ENCODE measurements around the gene LCE3B.

Gene LCE3B

GRCh38 chr1:152630596-152630995 is 17.0 kb downstream of the LCE3B start:
- Mint-ChIP-seq H3K9me3 (no peaks in the 10 kb centered on the region), H3K4me1 (ENCODE audit: low read depth) (no peaks in the 10 kb centered on the region), H3K36me3 (ENCODE audit: low read depth) (no peaks in the 10 kb centered on the region), H3K27ac (no peak overlapping the region), H3K27me3 (ENCODE audit: low read depth) (peaks cover 25% of the 10 kb centered on the region), H3K4me3 (no peak overlapping the region)

GRCh38 chr1:152640351-152640750 is 26.7 kb downstream of the LCE3B start:
- H3K36me3 Mint-ChIP-seq (ENCODE audit: low read depth) = no peaks in the 10 kb centered on the region
- no peak overlapping the region for H3K27ac Mint-ChIP-seq
- no peaks in the 10 kb centered on the region for H3K9me3 Mint-ChIP-seq
- H3K4me3 Mint-ChIP-seq = no peak overlapping the region
- peaks cover 5% of the 10 kb centered on the region for H3K27me3 Mint-ChIP-seq (ENCODE audit: low read depth)
- H3K4me1 Mint-ChIP-seq (ENCODE audit: low read depth) = no peaks in the 10 kb centered on the region

- Mint-ChIP-seq H3K27ac (no peak overlapping the region), H3K4me3 (no peak overlapping the region), H3K4me1 (ENCODE audit: low read depth) (no peaks in the 10 kb centered on the region), H3K9me3 (no peaks in the 10 kb centered on the region), H3K36me3 (ENCODE audit: low read depth) (no peaks in the 10 kb centered on the region), H3K27me3 (ENCODE audit: low read depth) (peaks cover 11% of the 10 kb centered on the region)
Observed at GRCh38 chr1:152643945-152644344, 30.3 kb downstream of the LCE3B start.

GRCh38 chr1:152645146-152645545 is 31.5 kb downstream of the LCE3B start:
- Mint-ChIP-seq H3K27me3 (ENCODE audit: low read depth) (peaks cover 13% of the 10 kb centered on the region), H3K4me3 (no peak overlapping the region), H3K27ac (no peak overlapping the region), H3K9me3 (no peaks in the 10 kb centered on the region), H3K4me1 (ENCODE audit: low read depth) (no peaks in the 10 kb centered on the region), H3K36me3 (ENCODE audit: low read depth) (no peaks in the 10 kb centered on the region)

- H3K4me1 Mint-ChIP-seq (ENCODE audit: low read depth) = no peaks in the 10 kb centered on the region
- H3K4me3 Mint-ChIP-seq = no peak overlapping the region
- H3K36me3 Mint-ChIP-seq (ENCODE audit: low read depth) = no peaks in the 10 kb centered on the region
- H3K9me3 Mint-ChIP-seq = no peaks in the 10 kb centered on the region
- H3K27ac Mint-ChIP-seq = no peak overlapping the region
- peaks cover 20% of the 10 kb centered on the region for H3K27me3 Mint-ChIP-seq (ENCODE audit: low read depth)
Observed at GRCh38 chr1:152646656-152647055, 33.0 kb downstream of the LCE3B start.

GRCh38 chr1:152654110-152654509 is 40.5 kb downstream of the LCE3B start:
- H3K4me3 Mint-ChIP-seq = no peak overlapping the region
- H3K9me3 Mint-ChIP-seq = no peaks in the 10 kb centered on the region
- H3K36me3 Mint-ChIP-seq (ENCODE audit: low read depth) = no peaks in the 10 kb centered on the region
- H3K4me1 Mint-ChIP-seq (ENCODE audit: low read depth) = no peaks in the 10 kb centered on the region
- H3K27me3 Mint-ChIP-seq (ENCODE audit: low read depth) = peaks cover 9% of the 10 kb centered on the region
- H3K27ac Mint-ChIP-seq = no peak overlapping the region

- Mint-ChIP-seq H3K27ac (no peak overlapping the region), H3K4me1 (ENCODE audit: low read depth) (no peaks in the 10 kb centered on the region), H3K27me3 (ENCODE audit: low read depth) (no peaks in the 10 kb centered on the region), H3K36me3 (ENCODE audit: low read depth) (no peaks in the 10 kb centered on the region), H3K4me3 (no peak overlapping the region), H3K9me3 (no peaks in the 10 kb centered on the region)
Observed at GRCh38 chr1:152656459-152656858, 42.8 kb downstream of the LCE3B start.

GRCh38 chr1:152657677-152658076 is 44.1 kb downstream of the LCE3B start:
- Mint-ChIP-seq H3K27ac (no peak overlapping the region), H3K36me3 (ENCODE audit: low read depth) (no peaks in the 10 kb centered on the region), H3K4me1 (ENCODE audit: low read depth) (no peaks in the 10 kb centered on the region), H3K4me3 (no peak overlapping the region), H3K27me3 (ENCODE audit: low read depth) (peaks cover 2% of the 10 kb centered on the region), H3K9me3 (no peaks in the 10 kb centered on the region)

- H3K4me3 Mint-ChIP-seq = no peak overlapping the region
- H3K36me3 Mint-ChIP-seq (ENCODE audit: low read depth) = no peaks in the 10 kb centered on the region
- no peaks in the 10 kb centered on the region for H3K4me1 Mint-ChIP-seq (ENCODE audit: low read depth)
- peaks cover 4% of the 10 kb centered on the region for H3K27me3 Mint-ChIP-seq (ENCODE audit: low read depth)
- H3K9me3 Mint-ChIP-seq = no peaks in the 10 kb centered on the region
- H3K27ac Mint-ChIP-seq = no peak overlapping the region
Observed at GRCh38 chr1:152658649-152659048, 45.0 kb downstream of the LCE3B start.

GRCh38 chr1:152663098-152663497 is 49.5 kb downstream of the LCE3B start, which contains the start of gene LCE2D:
Gene LCE2D (plus strand): TSS chr1:152663380. CDS start chr1:152664106, 726 bp downstream.
- no peak within 1 kb of the TSS for H3K4me3 Mint-ChIP-seq
- no peaks in the 10 kb centered on the region for H3K36me3 Mint-ChIP-seq (ENCODE audit: low read depth)
- H3K27me3 Mint-ChIP-seq (ENCODE audit: low read depth) = peaks cover 4% of the 10 kb centered on the region
- H3K4me1 Mint-ChIP-seq (ENCODE audit: low read depth) = no peaks in the 10 kb centered on the region
- no peak within 1 kb of the TSS for H3K27ac Mint-ChIP-seq
- no peaks in the 10 kb centered on the region for H3K9me3 Mint-ChIP-seq

All from T-helper 1 cell treated with Interleukin-12 subunit alpha and Interleukin-12 subunit beta and Interleukin-4 antibody, amounts not matched to agents 30 μg/mL and 1 μg/mL, for 36 hours (primary cell).